ENCODE results near the gene AGR3.

The AGR3 gene

GRCh38 chr7:16921644-16922257 is 40.0 kb upstream of the AGR3 start:
- FAIRE-seq (no peak), DNase-seq (ENCODE audit: insufficient read length, low spot score) (no peak)
- no peak for TF ChIP-seq CTCF (IDR thresholded peaks at IDR 0.05; ENCODE audit: insufficient read depth, missing control alignments)

GRCh38 chr7:16921151-16921550 is 39.4 kb upstream of the AGR3 start:
- FAIRE-seq (no peak), DNase-seq (ENCODE audit: insufficient read length, low spot score) (no peak)
- no peak for TF ChIP-seq CTCF (IDR thresholded peaks at IDR 0.05; ENCODE audit: insufficient read depth, missing control alignments)

- FAIRE-seq (no peak), DNase-seq (ENCODE audit: insufficient read length, low spot score) (no peak)
- TF ChIP-seq CTCF (IDR thresholded peaks at IDR 0.05; ENCODE audit: insufficient read depth, missing control alignments): no peak
These were observed 37.7 kb upstream of the AGR3 start for GRCh38 chr7:16919440-16919839.

- FAIRE-seq: no peak
- TF ChIP-seq CTCF (IDR thresholded peaks at IDR 0.05; ENCODE audit: insufficient read depth, missing control alignments): peak; percentile 64
- DNase-seq (ENCODE audit: insufficient read length, low spot score): no peak
These were observed 36.6 kb upstream of the AGR3 start for GRCh38 chr7:16918288-16918895.

- no peak for TF ChIP-seq CTCF (IDR thresholded peaks at IDR 0.05; ENCODE audit: insufficient read depth, missing control alignments)
- FAIRE-seq: no peak
- DNase-seq (ENCODE audit: insufficient read length, low spot score): no peak
These were observed 35.0 kb upstream of the AGR3 start for GRCh38 chr7:16916738-16917137.

- FAIRE-seq (no peak), DNase-seq (ENCODE audit: insufficient read length, low spot score) (no peak)
- no peak for TF ChIP-seq CTCF (IDR thresholded peaks at IDR 0.05; ENCODE audit: insufficient read depth, missing control alignments)
These were observed 34.4 kb upstream of the AGR3 start for GRCh38 chr7:16916105-16916639.

GRCh38 chr7:16915405-16915804 is 33.6 kb upstream of the AGR3 start:
- no peak for DNase-seq (ENCODE audit: insufficient read length, low spot score)
- no peak for FAIRE-seq

More at GRCh38 chr7:16915405-16915804, 33.6 kb upstream of the AGR3 start:
- TF ChIP-seq CTCF (IDR thresholded peaks at IDR 0.05; ENCODE audit: insufficient read depth, missing control alignments): no peak
